Activated CD4-positive, alpha-beta T cell treated with anti-CD3 and anti-CD28 coated beads, Interleukin-2, amount 10 ng/mL, durations not matched to agents 24 days and 14 days (primary cell): ENCODE data around the gene CTNNAL1. TPM values are rescaled to one million over a fixed set of nuclear protein-coding genes. Genes with fewer than 3 reads are reported as not detected.

Experiments
- DNase-seq: peaks from one replicate; pipeline ENCODE4 v3.0.0; 2022
- H3K27ac Mint-ChIP-seq: one replicate; pipeline ENCODE4 v1.8.0; 2022; ENCODE audit warnings: mild to moderate bottlenecking, mixed read lengths
- H3K27me3 Mint-ChIP-seq: one replicate; pipeline ENCODE4 v1.8.0; 2022; ENCODE audit warnings: mixed read lengths
- H3K36me3 Mint-ChIP-seq: one replicate; pipeline ENCODE4 v1.8.0; 2022; ENCODE audit warnings: low read depth, mild to moderate bottlenecking, mixed read lengths
- H3K4me1 Mint-ChIP-seq: one replicate; pipeline ENCODE4 v1.8.0; 2021; ENCODE audit warnings: mixed read lengths
- H3K4me3 Mint-ChIP-seq: one replicate; pipeline ENCODE4 v1.8.0; 2022; ENCODE audit warnings: mild to moderate bottlenecking, moderate library complexity, mixed read lengths
- H3K9me3 Mint-ChIP-seq: one replicate; pipeline ENCODE4 v1.8.0; 2021; ENCODE audit warnings: mixed read lengths
- intact Hi-C: fragments of 100-400 bp; cut with micrococcal nuclease; formaldehyde crosslinking; loops from one replicate; pipeline ENCODE4 v1.15.1; 2023
- total RNA-seq: library from RNA; stranded (reverse); gene quantifications from 2 replicates; pipeline ENCODE4 v1.2.3, GENCODE V29; 2022

The CTNNAL1 gene
- total RNA-seq, 1 donor from 2014 or later: 17.8 TPM

- DNase-seq: no peak
- Mint-ChIP-seq H3K36me3 (no peaks in the 10 kb centered on the region), H3K4me3 (no peak overlapping the region), H3K9me3 (no peaks in the 10 kb centered on the region), H3K27ac (no peak overlapping the region), H3K4me1 (no peaks in the 10 kb centered on the region), H3K27me3 (no peaks in the 10 kb centered on the region)
- intact Hi-C loops: no loop called here
Observed at GRCh38 chr9:108960331-108960730, 53.0 kb downstream of the CTNNAL1 start.

- intact Hi-C loops: no loop called here
Observed at GRCh38 chr9:108956631-108957026, 56.7 kb downstream of the CTNNAL1 start.

GRCh38 chr9:108956022-108956630, 57.2 kb downstream of the CTNNAL1 start:
- intact Hi-C loops: no loop called here
- Mint-ChIP-seq H3K4me1 (no peaks in the 10 kb centered on the region), H3K9me3 (no peaks in the 10 kb centered on the region), H3K4me3 (no peak overlapping the region), H3K36me3 (no peaks in the 10 kb centered on the region), H3K27ac (no peak overlapping the region), H3K27me3 (no peaks in the 10 kb centered on the region)
- no peak for DNase-seq

More at GRCh38 chr9:108956631-108957026, 56.7 kb downstream of the CTNNAL1 start:
- no peaks in the 10 kb centered on the region for H3K36me3 Mint-ChIP-seq
- H3K4me3 Mint-ChIP-seq: no peak overlapping the region
- no peak overlapping the region for H3K27ac Mint-ChIP-seq
- no peak for DNase-seq
- no peaks in the 10 kb centered on the region for H3K27me3 Mint-ChIP-seq
- H3K9me3 Mint-ChIP-seq: no peaks in the 10 kb centered on the region
- H3K4me1 Mint-ChIP-seq: no peaks in the 10 kb centered on the region

- Mint-ChIP-seq H3K4me3 (no peak overlapping the region), H3K9me3 (no peaks in the 10 kb centered on the region), H3K4me1 (no peaks in the 10 kb centered on the region), H3K27me3 (no peaks in the 10 kb centered on the region), H3K36me3 (no peaks in the 10 kb centered on the region), H3K27ac (no peak overlapping the region)
- intact Hi-C loops: no loop called here
- no peak for DNase-seq
Observed at GRCh38 chr9:108953983-108954574, 59.2 kb downstream of the CTNNAL1 start.

GRCh38 chr9:108951578-108951977, 61.7 kb downstream of the CTNNAL1 start:
- H3K4me3 Mint-ChIP-seq: no peak overlapping the region
- no peak for DNase-seq
- H3K9me3 Mint-ChIP-seq: no peaks in the 10 kb centered on the region
- intact Hi-C loops: no loop called here
- no peak overlapping the region for H3K27ac Mint-ChIP-seq
- H3K36me3 Mint-ChIP-seq: no peaks in the 10 kb centered on the region
- no peaks in the 10 kb centered on the region for H3K27me3 Mint-ChIP-seq
- H3K4me1 Mint-ChIP-seq: no peaks in the 10 kb centered on the region

GRCh38 chr9:108950168-108950567, 63.1 kb downstream of the CTNNAL1 start:
- Mint-ChIP-seq H3K27ac (no peak overlapping the region), H3K4me3 (no peak overlapping the region), H3K4me1 (no peaks in the 10 kb centered on the region), H3K27me3 (no peaks in the 10 kb centered on the region), H3K36me3 (no peaks in the 10 kb centered on the region), H3K9me3 (no peaks in the 10 kb centered on the region)
- no peak for DNase-seq
- intact Hi-C loops: no loop called here

- no peaks in the 10 kb centered on the region for H3K27me3 Mint-ChIP-seq
- H3K9me3 Mint-ChIP-seq: no peaks in the 10 kb centered on the region
- H3K4me3 Mint-ChIP-seq: no peak overlapping the region
- peaks cover 16% of the 10 kb centered on the region for H3K36me3 Mint-ChIP-seq
- H3K27ac Mint-ChIP-seq: no peak overlapping the region
- no peak for DNase-seq
- peaks cover 6% of the 10 kb centered on the region for H3K4me1 Mint-ChIP-seq
- intact Hi-C loops: loop anchor here (10.0 kb wide), 2 partner anchors 385 to 1315 kb away; partner anchors contain the start of genes EPB41L4B and TXN
Observed at GRCh38 chr9:108939975-108940374, 73.3 kb downstream of the CTNNAL1 start.

- H3K4me3 Mint-ChIP-seq: no peak overlapping the region
- H3K27me3 Mint-ChIP-seq: no peaks in the 10 kb centered on the region
- peaks cover 18% of the 10 kb centered on the region for H3K36me3 Mint-ChIP-seq
- DNase-seq: no peak
- H3K4me1 Mint-ChIP-seq: peaks cover 18% of the 10 kb centered on the region
- intact Hi-C loops: loop anchor here (10.0 kb wide), 2 partner anchors 387 to 1317 kb away; partner anchors contain the start of genes EPB41L4B and TXN
- H3K9me3 Mint-ChIP-seq: no peaks in the 10 kb centered on the region
- H3K27ac Mint-ChIP-seq: no peak overlapping the region
Observed at GRCh38 chr9:108937561-108938305, 75.6 kb downstream of the CTNNAL1 start.

GRCh38 chr9:108934323-108934893, 78.9 kb downstream of the CTNNAL1 start, which contains the start of gene ABITRAM:
Gene ABITRAM, plus strand, starts transcription at chr9:108934400. Its CDS starts 87 bp downstream, at chr9:108934487.
- peaks cover 17% of the 10 kb centered on the region for H3K36me3 Mint-ChIP-seq
- peak within 1 kb of the TSS; percentile 99 for H3K27ac Mint-ChIP-seq
- peaks cover 26% of the 10 kb centered on the region for H3K4me1 Mint-ChIP-seq
- intact Hi-C loops: loop anchor here (1.0 to 10.0 kb wide), 6 partner anchors 48 to 1320 kb away; partner anchors contain the start of genes EPB41L4B and TXN
- H3K9me3 Mint-ChIP-seq: no peaks in the 10 kb centered on the region
- DNase-seq: peak; percentile 94
- H3K4me3 Mint-ChIP-seq: peak within 1 kb of the TSS; percentile 97
- no peaks in the 10 kb centered on the region for H3K27me3 Mint-ChIP-seq

- Mint-ChIP-seq H3K4me3 (peak within 1 kb of the TSS; percentile 97), H3K9me3 (no peaks in the 10 kb centered on the region), H3K27me3 (no peaks in the 10 kb centered on the region), H3K4me1 (peaks cover 26% of the 10 kb centered on the region), H3K36me3 (peaks cover 15% of the 10 kb centered on the region), H3K27ac (peak within 1 kb of the TSS; percentile 99)
- DNase-seq: peak; percentile 98
- intact Hi-C loops: loop anchor here (1.0 to 10.0 kb wide), 6 partner anchors 48 to 1321 kb away; partner anchors contain the start of genes EPB41L4B and TXN
Observed at GRCh38 chr9:108933718-108934322, 79.5 kb downstream of the CTNNAL1 start, which contains the start of gene ELP1. Gene ELP1, minus strand, starts transcription at chr9:108934124. Its CDS starts 2,978 bp downstream, at chr9:108931146.

- intact Hi-C loops: loop anchor here (5.0 to 10.0 kb wide), 3 partner anchors 169 to 1322 kb away; partner anchors contain the start of genes EPB41L4B and TXN
- no peaks in the 10 kb centered on the region for H3K9me3 Mint-ChIP-seq
- peak overlapping the region; percentile 99 for H3K27ac Mint-ChIP-seq
- H3K36me3 Mint-ChIP-seq: peaks cover 18% of the 10 kb centered on the region
- DNase-seq: no peak
- no peaks in the 10 kb centered on the region for H3K27me3 Mint-ChIP-seq
- H3K4me3 Mint-ChIP-seq: peak overlapping the region; percentile 97
- peaks cover 26% of the 10 kb centered on the region for H3K4me1 Mint-ChIP-seq
Observed at GRCh38 chr9:108933231-108933717, 80.0 kb downstream of the CTNNAL1 start.

GRCh38 chr9:108928386-108928785, 84.9 kb downstream of the CTNNAL1 start:
- H3K4me3 Mint-ChIP-seq: no peak overlapping the region
- peaks cover 42% of the 10 kb centered on the region for H3K36me3 Mint-ChIP-seq
- intact Hi-C loops: no loop called here
- no peaks in the 10 kb centered on the region for H3K27me3 Mint-ChIP-seq
- DNase-seq: no peak
- H3K9me3 Mint-ChIP-seq: no peaks in the 10 kb centered on the region
- peaks cover 14% of the 10 kb centered on the region for H3K4me1 Mint-ChIP-seq
- H3K27ac Mint-ChIP-seq: no peak overlapping the region

GRCh38 chr9:108924466-108924865, 88.8 kb downstream of the CTNNAL1 start:
- Mint-ChIP-seq H3K4me1 (no peaks in the 10 kb centered on the region), H3K36me3 (peaks cover 47% of the 10 kb centered on the region), H3K27me3 (no peaks in the 10 kb centered on the region), H3K9me3 (no peaks in the 10 kb centered on the region), H3K4me3 (no peak overlapping the region), H3K27ac (no peak overlapping the region)
- intact Hi-C loops: no loop called here
- no peak for DNase-seq
